NT2/D1 (cell line): Measurements from ENCODE around the gene CGGBP1.

Experiments used
- DNase-seq: peaks from one replicate; pipeline ENCODE4 v3.0.0-alpha.2; 2011; ENCODE audit warnings: low read depth, low spot score
- H3K27me3 ChIP-seq: 2 replicates; pipeline ENCODE4 v1.6.0; 2011; ENCODE audit warnings: mild to moderate bottlenecking; ENCODE audit not compliant: insufficient read length, insufficient read depth
- H3K36me3 ChIP-seq: 2 replicates; pipeline ENCODE4 v1.6.1; 2011; ENCODE audit warnings: mild to moderate bottlenecking, low read length, mixed read lengths; ENCODE audit not compliant: insufficient read depth, insufficient read length
- H3K4me1 ChIP-seq: 2 replicates; pipeline ENCODE4 v1.5.1; 2011; ENCODE audit not compliant: insufficient read depth, insufficient read length
- H3K4me3 ChIP-seq: 2 replicates; pipeline ENCODE4 v1.5.1; 2011; ENCODE audit warnings: low read depth; ENCODE audit not compliant: insufficient read length
- H3K9ac ChIP-seq: 2 replicates; pipeline ENCODE4 v1.6.0; 2011; ENCODE audit warnings: low read depth; ENCODE audit not compliant: insufficient read length
- H3K9me3 ChIP-seq: 2 replicates; pipeline ENCODE4 v1.5.1; 2011; ENCODE audit warnings: mild to moderate bottlenecking, low read length; ENCODE audit not compliant: insufficient read depth
- SUZ12 ChIP-seq: IDR thresholded peaks from 2 replicates; pipeline ENCODE4 v1.6.1; 2011; ENCODE audit not compliant: insufficient read length, insufficient read depth; ENCODE audit errors: extremely low read depth
- YY1 ChIP-seq: IDR thresholded peaks from 2 replicates; pipeline ENCODE4 v1.6.1; 2011; ENCODE audit not compliant: insufficient read length, insufficient read depth
- ZNF274 ChIP-seq: IDR thresholded peaks from 2 replicates; pipeline ENCODE4 v1.6.1; 2011; ENCODE audit warnings: mild to moderate bottlenecking, low read depth, low read length

Gene CGGBP1

DNA sequence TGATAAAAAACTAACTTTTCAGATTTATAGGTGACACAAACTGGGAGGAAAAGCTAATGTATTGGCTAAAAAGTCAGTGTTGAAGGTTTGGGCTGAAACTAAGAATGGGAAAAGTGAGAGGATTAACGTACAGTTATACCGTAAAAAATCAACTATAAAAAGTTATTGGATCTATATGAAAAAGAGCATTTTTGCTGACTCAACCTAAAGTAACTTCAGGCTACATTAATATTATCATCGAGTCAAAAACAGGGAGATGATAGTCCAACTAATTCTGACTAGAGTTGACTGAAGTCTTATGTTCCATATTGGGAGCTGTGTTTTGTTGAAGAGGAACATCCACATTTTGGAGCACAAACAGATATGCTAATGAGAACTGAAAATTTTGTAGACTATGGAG lies 20.1 kb upstream of the CGGBP1 start:
- Histone ChIP-seq H3K4me3 (no peak overlapping the region), H3K36me3 (no peaks in the 10 kb centered on the region), H3K4me1 (no peaks in the 10 kb centered on the region), H3K9me3 (peaks cover 5% of the 10 kb centered on the region; the same call in 1 of the 2 replicates), H3K27me3 (no peaks in the 10 kb centered on the region), H3K9ac (no peak overlapping the region)
- TF ChIP-seq ZNF274 (no peak), SUZ12 (no peak), YY1 (no peak)
- no peak for DNase-seq

DNA sequence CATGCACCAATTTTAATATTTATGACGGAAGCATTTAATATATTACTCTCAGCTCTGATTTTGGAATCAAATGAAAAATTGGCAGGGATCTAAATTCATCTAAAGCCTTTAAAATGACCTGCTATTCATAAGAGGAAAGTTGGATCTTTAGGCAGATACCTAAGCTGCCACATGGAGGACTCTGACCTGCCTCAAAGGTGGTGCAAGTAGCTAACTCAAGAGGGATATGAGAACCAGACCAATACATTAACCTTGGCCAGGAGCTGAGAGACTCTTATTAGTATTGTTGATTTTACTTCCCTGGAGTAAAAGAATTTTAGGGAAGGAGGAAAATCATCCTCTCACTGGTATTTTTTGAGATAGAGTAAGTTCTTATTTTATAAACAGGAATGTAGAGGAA lies 17.9 kb upstream of the CGGBP1 start:
- no peak overlapping the region for H3K9ac ChIP-seq
- no peak for DNase-seq
- TF ChIP-seq SUZ12 (no peak), YY1 (no peak), ZNF274 (no peak)
- H3K27me3 ChIP-seq: no peaks in the 10 kb centered on the region
- H3K4me3 ChIP-seq: no peak overlapping the region
- peaks cover 9% of the 10 kb centered on the region for H3K9me3 ChIP-seq
- H3K36me3 ChIP-seq: no peaks in the 10 kb centered on the region
- no peaks in the 10 kb centered on the region for H3K4me1 ChIP-seq

DNA sequence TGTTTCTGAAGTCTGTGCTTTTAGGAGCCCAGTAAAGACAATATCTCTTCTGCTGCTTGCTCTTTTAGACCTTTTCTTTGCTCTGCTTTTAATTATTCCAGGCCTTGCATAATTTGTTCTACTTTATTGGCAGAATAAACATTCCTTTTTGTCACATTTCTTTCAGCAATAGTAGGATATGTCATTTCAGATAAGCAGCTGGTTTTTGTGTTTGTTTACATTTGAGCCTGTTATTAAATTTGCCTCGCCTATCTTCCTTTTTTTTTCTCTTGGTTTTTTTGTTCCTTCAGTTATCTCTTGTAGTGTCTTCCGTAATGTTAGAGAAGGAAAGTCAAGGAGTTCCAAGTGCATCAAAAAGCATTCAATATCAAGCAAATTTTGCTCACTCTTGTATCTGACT lies 16.7 kb upstream of the CGGBP1 start:
- H3K27me3 ChIP-seq: no peaks in the 10 kb centered on the region
- no peak for DNase-seq
- no peaks in the 10 kb centered on the region for H3K4me1 ChIP-seq
- H3K9ac ChIP-seq: no peak overlapping the region
- no peaks in the 10 kb centered on the region for H3K36me3 ChIP-seq
- no peak overlapping the region for H3K4me3 ChIP-seq
- peaks cover 5% of the 10 kb centered on the region for H3K9me3 ChIP-seq
- no peak for TF ChIP-seq YY1
- no peak for TF ChIP-seq SUZ12

DNA sequence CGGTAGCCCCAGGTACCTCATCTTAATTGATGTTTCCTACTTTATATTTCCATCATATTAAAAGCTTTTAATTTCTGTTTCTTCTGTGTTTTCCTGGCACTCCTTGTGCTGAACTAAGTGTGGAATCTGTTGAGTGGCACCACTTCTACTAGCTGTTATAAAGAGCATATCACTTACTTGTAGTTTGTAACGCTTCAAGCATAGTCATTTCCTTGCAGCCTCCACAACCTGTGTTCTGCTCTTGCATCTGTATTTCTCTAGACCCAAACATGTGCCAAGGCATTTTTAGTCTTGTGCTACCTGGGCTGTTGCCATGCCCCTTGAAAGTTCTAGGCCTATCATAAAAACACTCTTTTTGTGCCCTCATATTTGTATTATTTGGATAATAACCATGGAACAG lies 16.3 kb upstream of the CGGBP1 start:
- DNase-seq: no peak
- no peaks in the 10 kb centered on the region for H3K27me3 ChIP-seq
- no peaks in the 10 kb centered on the region for H3K36me3 ChIP-seq
- TF ChIP-seq SUZ12: no peak
- no peak for TF ChIP-seq YY1
- no peak for TF ChIP-seq ZNF274
- H3K4me3 ChIP-seq: no peak overlapping the region
- H3K9me3 ChIP-seq: peaks cover 5% of the 10 kb centered on the region
- H3K4me1 ChIP-seq: no peaks in the 10 kb centered on the region
- no peak overlapping the region for H3K9ac ChIP-seq

DNA sequence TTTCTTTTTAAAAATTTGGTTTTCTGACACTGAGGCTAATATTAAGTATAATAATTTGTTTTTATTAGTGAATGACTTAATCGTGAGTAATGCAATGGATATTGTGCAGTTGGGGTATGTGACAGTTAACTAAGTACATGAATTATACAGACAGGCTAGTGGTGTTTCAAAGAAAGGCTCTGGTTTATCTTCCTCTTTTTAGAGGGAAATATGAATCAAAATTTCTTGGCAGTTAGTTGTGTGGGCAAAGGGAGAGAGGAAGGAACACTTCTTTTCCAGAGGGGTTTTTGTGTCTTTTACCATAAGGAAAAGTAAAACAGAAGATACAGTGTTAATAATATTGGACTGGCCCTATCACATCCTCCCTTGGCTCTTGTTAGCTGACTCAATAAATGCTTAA lies 2.9 kb upstream of the CGGBP1 start:
- peaks cover 8% of the 10 kb centered on the region for H3K36me3 ChIP-seq
- no peak overlapping the region for H3K4me3 ChIP-seq
- no peak for TF ChIP-seq ZNF274
- no peak for TF ChIP-seq YY1
- no peak for TF ChIP-seq SUZ12
- no peak for DNase-seq
- no peaks in the 10 kb centered on the region for H3K27me3 ChIP-seq
- no peaks in the 10 kb centered on the region for H3K4me1 ChIP-seq
- H3K9me3 ChIP-seq: no peaks in the 10 kb centered on the region
- no peak overlapping the region for H3K9ac ChIP-seq

DNA sequence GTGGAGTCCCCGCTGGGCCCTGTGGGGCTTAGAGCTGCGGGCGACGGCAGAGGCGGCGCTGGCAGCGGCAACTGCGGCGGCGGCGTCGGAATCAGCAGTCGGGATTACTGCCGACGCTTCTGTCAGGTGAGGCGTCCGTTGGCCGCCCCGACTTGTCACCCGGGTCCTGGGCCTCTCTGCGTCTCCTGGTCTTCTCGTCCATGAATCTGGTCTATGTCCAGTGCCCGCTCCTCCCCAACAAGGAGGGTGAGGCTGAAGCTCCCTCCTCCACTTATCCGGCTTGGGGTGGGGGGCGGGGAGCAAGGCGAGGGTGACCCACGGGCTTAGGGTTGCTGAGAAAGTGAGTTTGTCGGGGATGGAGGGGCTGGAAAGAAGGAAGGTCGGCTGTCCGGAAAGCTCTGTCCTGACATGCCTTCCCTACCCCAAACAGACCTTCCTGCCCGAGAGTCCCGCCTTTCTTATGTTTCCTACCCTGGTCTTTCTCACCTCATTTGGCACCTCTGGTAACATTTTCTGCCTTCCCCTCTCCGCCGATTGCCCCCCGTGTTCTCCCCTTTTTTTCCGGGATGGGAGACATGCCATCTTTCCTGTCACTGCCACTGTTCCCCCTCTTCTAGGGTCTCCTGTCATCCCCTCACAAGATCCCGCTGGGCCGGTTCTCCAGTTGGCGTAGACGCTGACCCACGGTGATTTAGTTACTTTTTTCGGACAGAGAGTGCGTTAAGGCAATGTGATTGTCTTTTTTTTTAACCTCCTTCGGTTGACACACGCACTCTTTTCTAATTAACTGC lies 770 bp upstream of the CGGBP1 start:
- no peak for DNase-seq

DNA sequence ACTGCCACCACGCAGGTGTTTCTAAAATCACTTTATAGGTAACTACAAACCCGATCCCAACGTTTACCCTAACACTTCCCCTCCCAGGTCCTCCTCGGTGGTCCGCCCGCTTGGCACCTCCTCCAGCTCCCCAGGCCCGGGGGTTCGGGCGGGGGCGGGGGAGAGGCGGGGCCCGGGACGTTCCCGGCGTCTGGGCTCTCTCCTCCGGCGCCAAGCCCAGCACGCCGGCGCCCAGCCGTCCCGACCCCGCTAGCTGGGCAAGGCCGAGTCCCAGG lies 562 bp downstream of the CGGBP1 start:
- DNase-seq: peak; percentile 16
- Histone ChIP-seq H3K27me3 (no peaks in the 10 kb centered on the region), H3K4me3 (peak overlapping the region; percentile 93), H3K4me1 (no peaks in the 10 kb centered on the region), H3K9me3 (no peaks in the 10 kb centered on the region), H3K36me3 (peaks cover 34% of the 10 kb centered on the region), H3K9ac (peak overlapping the region; percentile 94)
- TF ChIP-seq YY1 (no peak), SUZ12 (no peak), ZNF274 (no peak)

More for the DNA sequence above, 770 bp upstream of the CGGBP1 start:
- TF ChIP-seq YY1: no peak
- no peak for TF ChIP-seq ZNF274
- TF ChIP-seq SUZ12: no peak
- Histone ChIP-seq H3K9ac (peak overlapping the region; percentile 91), H3K27me3 (no peaks in the 10 kb centered on the region), H3K4me1 (no peaks in the 10 kb centered on the region), H3K36me3 (peaks cover 29% of the 10 kb centered on the region), H3K4me3 (peak overlapping the region; percentile 93), H3K9me3 (no peaks in the 10 kb centered on the region)
